IMR-90 (cell line): ENCODE measurements around the gene TTC9. TPM values are rescaled to one million over a fixed set of nuclear protein-coding genes. Genes with fewer than 3 reads are reported as not detected.

Experiments used
- ATAC-seq: fragments of 200-7000 bp; cut with Tn5 transposase; 2 replicates; pipeline ENCODE4 v1.9.1; 2020; ENCODE audit warnings: low read depth, mild to moderate bottlenecking, moderate library complexity
- BruUV-seq: library from RNA; stranded (reverse); fragments of 400-500 nt; replicated peaks from 2 replicates; lab custom pipeline; 2021; lab: Mats Ljungman, UMichigan
- CTCF ChIA-PET: fragments of 300-600 bp; formaldehyde crosslinking; extraction: SDS; loops from one replicate; lab custom pipeline; 2021; ENCODE audit warnings: antibody characterized with exemption; lab: Yijun Ruan, JAX
- POLR2A ChIA-PET: fragments of 300-600 bp; sonication (Branson Sonifier 250); formaldehyde crosslinking; loops from one replicate; lab custom pipeline; 2022; ENCODE audit warnings: antibody characterized with exemption; ENCODE audit not compliant: unreplicated experiment; lab: Charles Lee
- DNase-seq: peaks from one replicate; pipeline ENCODE4 v3.0.0; 2013
- H2AFZ ChIP-seq: replicated peaks from 2 replicates; pipeline ENCODE3; 2013; ENCODE audit warnings: low read length, mild to moderate bottlenecking; ENCODE audit not compliant: poor library complexity
- H2AK5ac ChIP-seq: 2 replicates; pipeline ENCODE4 v1.6.1; 2013; ENCODE audit warnings: low read depth, low read length, inconsistent platforms
- H2AK9ac ChIP-seq: replicated peaks from 2 replicates; pipeline ENCODE3; 2013; ENCODE audit warnings: mild to moderate bottlenecking, low read depth, low read length, moderate library complexity; ENCODE audit not compliant: poor library complexity
- H2BK120ac ChIP-seq: 2 replicates; pipeline ENCODE4 v1.6.1; 2013; ENCODE audit warnings: low read depth, low read length, inconsistent platforms
- H2BK15ac ChIP-seq: 3 replicates; pipeline ENCODE4 v1.6.1; 2013; ENCODE audit warnings: low read depth, low read length, inconsistent platforms
- H2BK20ac ChIP-seq: 2 replicates; pipeline ENCODE4 v1.6.1; 2013; ENCODE audit warnings: low read depth, mild to moderate bottlenecking, inconsistent platforms, low read length, moderate library complexity
- H2BK5ac ChIP-seq: 2 replicates; pipeline ENCODE4 v1.6.1; 2013; ENCODE audit warnings: mild to moderate bottlenecking, low read depth, low read length, inconsistent platforms; ENCODE audit not compliant: poor library complexity, severe bottlenecking
- H3K14ac ChIP-seq: replicated peaks from 2 replicates; pipeline ENCODE4 v1.6.1; 2013; ENCODE audit warnings: low read depth, low read length, inconsistent platforms
- H3K18ac ChIP-seq: 2 replicates; pipeline ENCODE4 v1.6.1; 2013; ENCODE audit warnings: low read depth, low read length, control low read depth
- H3K23ac ChIP-seq: 2 replicates; pipeline ENCODE4 v1.6.1; 2013; ENCODE audit warnings: low read depth, low read length, inconsistent platforms
- H3K27ac ChIP-seq: 2 replicates; pipeline ENCODE4 v1.5.1; 2013; ENCODE audit warnings: mild to moderate bottlenecking, control low read depth, low read length; ENCODE audit not compliant: insufficient read depth
- H3K27me3 ChIP-seq: 2 replicates; pipeline ENCODE4 v1.6.1; 2013; ENCODE audit warnings: low read length; ENCODE audit not compliant: control insufficient read depth, insufficient read depth
- H3K36me3 ChIP-seq: 2 replicates; pipeline ENCODE4 v1.6.1; 2013; ENCODE audit warnings: low read length, mixed read lengths; ENCODE audit not compliant: control insufficient read depth, insufficient read depth
- H3K4ac ChIP-seq: 2 replicates; pipeline ENCODE4 v1.6.1; 2013; ENCODE audit warnings: low read depth, low read length, inconsistent platforms
- H3K4me1 ChIP-seq: 2 replicates; pipeline ENCODE4 v1.6.1; 2013; ENCODE audit warnings: low read length, mixed read lengths; ENCODE audit not compliant: control insufficient read depth, insufficient read depth
- H3K4me2 ChIP-seq: 2 replicates; pipeline ENCODE4 v1.6.1; 2013; ENCODE audit warnings: low read depth, mild to moderate bottlenecking, control low read depth, low read length, moderate library complexity
- H3K4me3 ChIP-seq: 2 replicates; pipeline ENCODE4 v1.5.1; 2013; ENCODE audit warnings: low read depth, mild to moderate bottlenecking, control low read depth, low read length, moderate library complexity; ENCODE audit not compliant: insufficient read depth
- H3K56ac ChIP-seq: 2 replicates; pipeline ENCODE4 v1.6.1; 2013; ENCODE audit warnings: low read length, inconsistent platforms; ENCODE audit not compliant: insufficient read depth; ENCODE audit errors: extremely low read depth
- H3K79me1 ChIP-seq, 2 experiments: 2 replicates each; pipeline ENCODE4 v1.6.1; 2013; ENCODE audit warnings: low read length in 2 of 2, inconsistent platforms in 1 of 2, low read depth in 1 of 2
- H3K9ac ChIP-seq: 2 replicates; pipeline ENCODE4 v1.6.1; 2013; ENCODE audit warnings: low read depth, low read length, control low read depth
- H3K9me1 ChIP-seq: 2 replicates; pipeline ENCODE4 v1.6.1; 2013; ENCODE audit warnings: low read length, inconsistent platforms; ENCODE audit not compliant: insufficient read depth
- H3K9me3 ChIP-seq: 2 replicates; pipeline ENCODE4 v1.6.1; 2013; ENCODE audit warnings: low read length; ENCODE audit not compliant: control insufficient read depth, insufficient read depth
- H4K20me1 ChIP-seq: 2 replicates; pipeline ENCODE4 v1.6.1; 2013; ENCODE audit warnings: low read length, inconsistent platforms; ENCODE audit not compliant: insufficient read depth
- H4K5ac ChIP-seq: 2 replicates; pipeline ENCODE4 v1.6.1; 2013; ENCODE audit warnings: mild to moderate bottlenecking, low read depth, low read length, control low read depth
- H4K8ac ChIP-seq, 2 experiments: 2 replicates each; pipeline ENCODE4 v1.6.1; 2013; ENCODE audit warnings: low read depth in 2 of 2, low read length in 2 of 2, control low read depth in 1 of 2, inconsistent platforms in 1 of 2
- H4K91ac ChIP-seq: 2 replicates; pipeline ENCODE4 v1.6.1; 2013; ENCODE audit warnings: low read depth, low read length, inconsistent platforms; ENCODE audit not compliant: insufficient read depth
- CTCF ChIP-seq: conservative IDR thresholded peaks from 2 replicates; pipeline ENCODE4 v1.5.1; 2012; ENCODE audit warnings: mild to moderate bottlenecking, low read depth, low read length, improper control_type of control experiment
- ELK1 ChIP-seq: fragments of 150-350 bp; IDR thresholded peaks from 2 replicates; pipeline ENCODE4 v1.6.1; 2016; ENCODE audit warnings: low read depth, mild to moderate bottlenecking, low read length, moderate library complexity, borderline replicate concordance
- FOS ChIP-seq: fragments of 150-350 bp; IDR thresholded peaks from 2 replicates; pipeline ENCODE4 v1.6.1; 2016; ENCODE audit warnings: low read depth, low read length
- MAZ ChIP-seq: IDR thresholded peaks from 2 replicates; pipeline ENCODE4 v1.6.1; 2012; ENCODE audit warnings: low read depth, mild to moderate bottlenecking, low read length, improper control_type of control experiment, moderate library complexity, borderline replicate concordance
- NFE2L2 ChIP-seq: fragments of 150-350 bp; IDR thresholded peaks from 2 replicates; pipeline ENCODE4 v1.6.1; 2016; ENCODE audit warnings: low read depth, mild to moderate bottlenecking, low read length
- POLR2A ChIP-seq: IDR thresholded peaks from 2 replicates; pipeline ENCODE4 v1.6.1; 2012; ENCODE audit warnings: mild to moderate bottlenecking, low read depth, low read length
- RAD21 ChIP-seq: IDR thresholded peaks from 2 replicates; pipeline ENCODE4 v1.6.1; 2012; ENCODE audit warnings: low read length, improper control_type of control experiment
- RFX5 ChIP-seq: IDR thresholded peaks from 2 replicates; pipeline ENCODE4 v1.8.0; 2012; ENCODE audit warnings: low read depth, mild to moderate bottlenecking, low read length, moderate library complexity
- SMC3 ChIP-seq: fragments of 150-350 bp; IDR thresholded peaks from 2 replicates; pipeline ENCODE4 v1.6.1; 2016; ENCODE audit warnings: low read depth, mild to moderate bottlenecking, antibody characterized with exemption, low read length, moderate library complexity
- WGBS, 2 experiments: methylation state at CpG; one replicate each; pipeline versions ENCODE4 v1.1.5 to v1.1.7; 2013; ENCODE audit warnings: missing lambda C conversion rate in 2 of 2; ENCODE audit not compliant: insufficient read length in 1 of 2; ENCODE audit errors: extremely low coverage in 2 of 2; 5-methylcytosine and 5-hydroxymethylcytosine counted together
- dilution Hi-C: fragments of 300-500 bp; cut with HindIII; formaldehyde crosslinking; loops from one replicate; pipeline ENCODE4 v1.14.3; 2018; ENCODE audit warnings: low sequenced_read_pairs; ENCODE audit not compliant: unreplicated experiment
- in situ Hi-C: fragments of 300-500 bp; cut with MboI; formaldehyde crosslinking; loops from 3 replicates; pipeline ENCODE4 v1.14.3; 2019; ENCODE audit warnings: low sequenced_read_pairs, inconsistent platforms, mixed read lengths
- intact Hi-C: fragments of 100-400 bp; cut with micrococcal nuclease; formaldehyde crosslinking; loops from 2 replicates; pipeline ENCODE4 v1.10.0; 2022
- polyA plus RNA-seq, 3 experiments: library from polyadenylated mRNA; depleted of rRNA; stranded (reverse); fragments of >200 nt; gene quantifications; 2 replicates each; pipeline ENCODE4 v1.2.3, GENCODE V29; 2012; ENCODE audit warnings: low replicate concordance in 1 of 3
- total RNA-seq: library from RNA; depleted of rRNA; stranded (reverse); fragments of >200 nt; gene quantifications from 2 replicates; pipeline ENCODE4 v1.2.3, GENCODE V29; 2012

TTC9 gene
- total and polyA plus RNA-seq, 2 of the 4 experiments (the other 2 are of a cell fraction): 0.02 TPM; not detected in 1

GRCh38 chr14:70622111-70622712, 19.5 kb upstream of the TTC9 start:
- Histone ChIP-seq H3K9me3 (no peaks in the 10 kb centered on the region), H4K20me1 (no peaks in the 10 kb centered on the region), H3K79me1 (no peaks in the 10 kb centered on the region), H3K27me3 (peaks cover 2% of the 10 kb centered on the region; the same call in 1 of the 2 replicates), H4K91ac (no peak overlapping the region), H4K8ac (no peak overlapping the region), H2AK5ac (no peak overlapping the region), H3K9ac (no peak overlapping the region), H2AFZ (no peak overlapping the region), H3K23ac (no peak overlapping the region), H2BK5ac (no peak overlapping the region), H2BK20ac (no peak overlapping the region), H2BK15ac (no peak overlapping the region), H3K4ac (no peak overlapping the region), H3K27ac (no peak overlapping the region), H3K9me1 (no peaks in the 10 kb centered on the region), H3K4me1 (no peaks in the 10 kb centered on the region), H3K4me3 (no peak overlapping the region), H3K56ac (no peak overlapping the region), H3K36me3 (no peaks in the 10 kb centered on the region), H4K5ac (no peak overlapping the region), H2BK120ac (no peak overlapping the region), H3K14ac (no peak overlapping the region), H3K18ac (no peak overlapping the region), H3K4me2 (no peak overlapping the region), H2AK9ac (no peak overlapping the region)
- dilution Hi-C loops (no loop called here), intact Hi-C loops (loop anchor here (1.0 kb wide), 2 partner anchors 92 to 195 kb away; no protein-coding TSS in a partner anchor), in situ Hi-C loops (loop anchor here (25.0 kb wide), 1 partner anchor 340 kb away; no protein-coding TSS in a partner anchor)
- POLR2A ChIA-PET: no interaction called here
- CTCF ChIA-PET: no interaction called here
- DNase-seq (peak; percentile 21), ATAC-seq (peak; percentile 63; the same call in 1 of the 2 replicates)
- BruUV-seq: no TSS peak
- WGBS, 2 experiments: no CpG with 5 or more reads among the region's 3 CpGs
- peak; percentile 66 for TF ChIP-seq SMC3
- no peak for TF ChIP-seq MAZ
- TF ChIP-seq FOS: no peak
- TF ChIP-seq RFX5: no peak
- TF ChIP-seq NFE2L2: no peak
- TF ChIP-seq RAD21: peak; percentile 63
- no peak for TF ChIP-seq POLR2A
- TF ChIP-seq ELK1: no peak
- peak; percentile 56 for TF ChIP-seq CTCF
